NCI-H82 treated with DMSO at 0.1 percent for 48 hours (cell line): ENCODE results near the gene KLK3.

Experiments used
- DNase-seq: peaks from one replicate; lab custom pipeline; 2025; ENCODE audit not compliant: unreplicated experiment; lab: John Stamatoyannopoulos, UW

KLK3 gene

GRCh38 chr19:50830266-50831025 is 24.3 kb upstream of the KLK3 start:
- no peak for DNase-seq

- no peak for DNase-seq
These were observed 23.7 kb upstream of the KLK3 start for GRCh38 chr19:50831026-50831396.

GRCh38 chr19:50832666-50833065 is 22.0 kb upstream of the KLK3 start:
- no peak for DNase-seq

GRCh38 chr19:50833117-50833801 is 21.5 kb upstream of the KLK3 start, which contains the start of gene KLK15:
Gene KLK15 (minus strand): TSS chr19:50833574. CDS start chr19:50831492, 2,082 bp downstream.
- DNase-seq = no peak

- DNase-seq = no peak
These were observed 20.9 kb upstream of the KLK3 start for GRCh38 chr19:50833802-50834167.

GRCh38 chr19:50835103-50835784 is 19.5 kb upstream of the KLK3 start:
- DNase-seq = no peak

- DNase-seq = peak; percentile 27
These were observed 18.8 kb upstream of the KLK3 start for GRCh38 chr19:50835785-50836542.

- no peak for DNase-seq
These were observed 18.0 kb upstream of the KLK3 start for GRCh38 chr19:50836543-50837195.

GRCh38 chr19:50837300-50837699 is 17.4 kb upstream of the KLK3 start:
- DNase-seq = no peak

- DNase-seq = no peak
These were observed 16.5 kb upstream of the KLK3 start for GRCh38 chr19:50838239-50838638.

GRCh38 chr19:50839712-50840655 is 14.7 kb upstream of the KLK3 start:
- DNase-seq = no peak

GRCh38 chr19:50842130-50842529 is 12.6 kb upstream of the KLK3 start:
- no peak for DNase-seq

- no peak for DNase-seq
These were observed 11.5 kb upstream of the KLK3 start for GRCh38 chr19:50843205-50843604.

GRCh38 chr19:50843701-50844221 is 11.0 kb upstream of the KLK3 start:
- no peak for DNase-seq

- DNase-seq = no peak
These were observed 10.3 kb upstream of the KLK3 start for GRCh38 chr19:50844296-50844935.

- no peak for DNase-seq
These were observed 4.0 kb upstream of the KLK3 start for GRCh38 chr19:50850738-50851137.

- DNase-seq = no peak
These were observed 3.1 kb upstream of the KLK3 start for GRCh38 chr19:50851620-50852019.

GRCh38 chr19:50857366-50857765 is 2.7 kb downstream of the KLK3 start:
- no peak for DNase-seq

- DNase-seq = no peak
These were observed 4.2 kb downstream of the KLK3 start for GRCh38 chr19:50858886-50859285.
